ENCODE measurements around the gene SLC12A2.

GRCh38 chr5:128092144-128092543 lies 8.6 kb downstream of the SLC12A2 start:
- TF ChIP-seq POLR2A (IDR thresholded peaks at IDR 0.05) (no peak), CTCF (IDR thresholded peaks at IDR 0.05) (no peak), POLR2AphosphoS5 (IDR thresholded peaks at IDR 0.05) (no peak)

Measured in prostate gland (tissue), 2 donors.